H1 (cell line): ENCODE data around the gene CHRDL2.

Source experiments
- BACH1 ChIP-seq: IDR thresholded peaks from 2 replicates; pipeline ENCODE4 v1.6.1; 2012; ENCODE audit warnings: low read length, improper control_type of control experiment
- CHD1 ChIP-seq: IDR thresholded peaks from 2 replicates; pipeline ENCODE4 v1.6.1; 2012; ENCODE audit warnings: low read depth, low read length, improper control_type of control experiment
- EP300 ChIP-seq, 2 experiments: IDR thresholded peaks; 1 replicate in 1 of 2; 2 replicates in 1 of 2; pipeline ENCODE4 v1.6.1; 2011 to 2012; ENCODE audit warnings: low read depth in 2 of 2, low read length in 2 of 2, mild to moderate bottlenecking in 2 of 2, borderline replicate concordance in 1 of 2, inconsistent platforms in 1 of 2, moderate library complexity in 1 of 2
- EZH2 ChIP-seq: fragments of 200-600 bp; sonication (generic); IDR thresholded peaks from 2 replicates; pipeline ENCODE4 v1.7.1; 2012; ENCODE audit warnings: low read depth, mild to moderate bottlenecking, moderate library complexity, low read length, inconsistent platforms; ENCODE audit not compliant: severe bottlenecking
- GTF2F1 ChIP-seq: IDR thresholded peaks from 2 replicates; pipeline ENCODE4 v1.6.1; 2012; ENCODE audit warnings: low read depth, low read length, improper control_type of control experiment, borderline replicate concordance
- JUND ChIP-seq: IDR thresholded peaks from 2 replicates; pipeline ENCODE4 v1.6.1; 2011; ENCODE audit warnings: mild to moderate bottlenecking, improper control_type of control experiment, low read length
- POLR2A ChIP-seq, 2 experiments: IDR thresholded peaks; 1 replicate in 1 of 2; 2 replicates in 1 of 2; pipeline ENCODE4 v1.6.1; 2011; ENCODE audit warnings: low read depth in 2 of 2, low read length in 2 of 2, mild to moderate bottlenecking in 2 of 2; ENCODE audit errors: control extremely low read depth in 1 of 2
- RAD21 ChIP-seq, 2 experiments: IDR thresholded peaks in 1 of 2; conservative IDR thresholded peaks in 1 of 2; 2 replicates each; pipeline ENCODE4 v1.6.1; 2011; ENCODE audit warnings: low read depth in 2 of 2, low read length in 2 of 2, improper control_type of control experiment in 1 of 2, inconsistent platforms in 1 of 2, mild to moderate bottlenecking in 1 of 2, moderate library complexity in 1 of 2
- SUZ12 ChIP-seq: fragments of 200-600 bp; sonication (generic); IDR thresholded peaks from 2 replicates; pipeline ENCODE4 v1.6.1; 2012; ENCODE audit warnings: mild to moderate bottlenecking, inconsistent platforms, low read length, moderate library complexity, mixed read lengths
- TAF1 ChIP-seq: IDR thresholded peaks from 2 replicates; pipeline ENCODE4 v1.6.1; 2011; ENCODE audit warnings: mild to moderate bottlenecking, low read depth, low read length
- TF ChIP-seq, protein P1 (sequence below): IDR thresholded peaks from 2 replicates; pipeline ENCODE4 v1.6.1; 2011; ENCODE audit warnings: low read depth, mild to moderate bottlenecking, low read length; ENCODE audit not compliant: insufficient read depth
- TF ChIP-seq, protein P2 (sequence below), 3 experiments: IDR thresholded peaks; 1 replicate in 2 of 3; 2 replicates in 1 of 3; pipeline versions ENCODE4 v1.5.1 to v1.6.1; 2011; ENCODE audit warnings: low read length in 3 of 3, mild to moderate bottlenecking in 3 of 3, inconsistent platforms in 2 of 3, low read depth in 1 of 3, moderate library complexity in 1 of 3; ENCODE audit not compliant: insufficient read depth in 1 of 3; ENCODE audit errors: control extremely low read depth in 1 of 3

DNA sequence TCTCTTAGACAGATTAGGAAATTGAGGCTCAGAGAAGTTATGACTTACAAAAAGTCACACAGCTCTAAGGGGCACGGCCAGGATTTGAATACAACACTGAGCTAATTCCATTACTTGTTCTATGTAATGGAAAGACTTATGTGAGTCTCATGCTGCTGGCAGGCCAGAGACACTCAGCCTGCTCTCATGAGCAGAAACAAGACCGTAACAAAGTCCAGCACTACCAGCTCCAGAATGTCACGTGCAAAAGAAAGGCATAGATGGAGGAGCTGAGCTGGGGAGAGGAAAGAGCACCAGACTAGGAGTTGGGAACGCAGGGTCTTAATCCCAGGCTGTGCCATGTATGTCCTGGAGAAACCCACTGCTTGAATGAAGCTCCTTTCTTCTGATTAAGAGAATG is 1.8 kb downstream of the CHRDL2 start:
- TF ChIP-seq, protein P1, sequence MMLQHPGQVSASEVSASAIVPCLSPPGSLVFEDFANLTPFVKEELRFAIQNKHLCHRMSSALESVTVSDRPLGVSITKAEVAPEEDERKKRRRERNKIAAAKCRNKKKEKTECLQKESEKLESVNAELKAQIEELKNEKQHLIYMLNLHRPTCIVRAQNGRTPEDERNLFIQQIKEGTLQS, result no peak
- TF ChIP-seq, protein P2, sequence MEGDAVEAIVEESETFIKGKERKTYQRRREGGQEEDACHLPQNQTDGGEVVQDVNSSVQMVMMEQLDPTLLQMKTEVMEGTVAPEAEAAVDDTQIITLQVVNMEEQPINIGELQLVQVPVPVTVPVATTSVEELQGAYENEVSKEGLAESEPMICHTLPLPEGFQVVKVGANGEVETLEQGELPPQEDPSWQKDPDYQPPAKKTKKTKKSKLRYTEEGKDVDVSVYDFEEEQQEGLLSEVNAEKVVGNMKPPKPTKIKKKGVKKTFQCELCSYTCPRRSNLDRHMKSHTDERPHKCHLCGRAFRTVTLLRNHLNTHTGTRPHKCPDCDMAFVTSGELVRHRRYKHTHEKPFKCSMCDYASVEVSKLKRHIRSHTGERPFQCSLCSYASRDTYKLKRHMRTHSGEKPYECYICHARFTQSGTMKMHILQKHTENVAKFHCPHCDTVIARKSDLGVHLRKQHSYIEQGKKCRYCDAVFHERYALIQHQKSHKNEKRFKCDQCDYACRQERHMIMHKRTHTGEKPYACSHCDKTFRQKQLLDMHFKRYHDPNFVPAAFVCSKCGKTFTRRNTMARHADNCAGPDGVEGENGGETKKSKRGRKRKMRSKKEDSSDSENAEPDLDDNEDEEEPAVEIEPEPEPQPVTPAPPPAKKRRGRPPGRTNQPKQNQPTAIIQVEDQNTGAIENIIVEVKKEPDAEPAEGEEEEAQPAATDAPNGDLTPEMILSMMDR (IDR thresholded peaks at IDR 0.05; ENCODE audit: control extremely low read depth in 1 of 3, insufficient read depth in 1 of 3, low read depth in 1 of 3, low read length in 3 of 3), result no peak
- TF ChIP-seq JUND, result no peak
- TF ChIP-seq POLR2A (IDR thresholded peaks at IDR 0.05; ENCODE audit: control extremely low read depth in 1 of 2, low read depth in 2 of 2, low read length in 2 of 2), result no peak
- TF ChIP-seq RAD21 (IDR thresholded peaks at IDR 0.05 in 1 of 2, conservative IDR thresholded peaks at IDR 0.05 in 1 of 2; ENCODE audit: low read depth in 2 of 2, low read length in 2 of 2), result no peak
- no peak for TF ChIP-seq EZH2
- no peak for TF ChIP-seq EP300 (IDR thresholded peaks at IDR 0.05; ENCODE audit: borderline replicate concordance in 1 of 2, low read depth in 2 of 2, low read length in 2 of 2)
- no peak for TF ChIP-seq SUZ12
- TF ChIP-seq CHD1, result no peak
- no peak for TF ChIP-seq BACH1
- no peak for TF ChIP-seq GTF2F1
- no peak for TF ChIP-seq TAF1
